Measurements from ENCODE around the gene NLE1.

DNA sequence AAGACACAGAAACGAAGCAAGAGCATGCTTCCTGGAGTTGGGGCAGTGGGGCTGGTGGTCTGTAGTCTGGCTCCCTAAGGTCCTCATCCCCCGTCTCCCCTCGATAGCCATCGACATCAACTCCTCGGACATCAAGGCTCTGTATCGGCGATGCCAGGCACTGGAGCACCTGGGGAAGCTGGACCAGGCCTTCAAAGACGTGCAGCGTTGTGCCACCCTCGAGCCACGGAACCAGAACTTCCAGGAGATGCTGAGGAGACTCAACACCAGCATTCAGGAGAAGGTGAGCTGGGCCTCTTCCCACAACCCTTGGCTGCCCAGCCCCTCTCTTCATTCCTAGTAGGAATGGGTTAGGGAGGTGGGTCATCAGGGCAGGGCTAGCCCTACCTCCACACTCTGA, 7.8 kb upstream of the NLE1 start:
- TF ChIP-seq, protein P1, sequence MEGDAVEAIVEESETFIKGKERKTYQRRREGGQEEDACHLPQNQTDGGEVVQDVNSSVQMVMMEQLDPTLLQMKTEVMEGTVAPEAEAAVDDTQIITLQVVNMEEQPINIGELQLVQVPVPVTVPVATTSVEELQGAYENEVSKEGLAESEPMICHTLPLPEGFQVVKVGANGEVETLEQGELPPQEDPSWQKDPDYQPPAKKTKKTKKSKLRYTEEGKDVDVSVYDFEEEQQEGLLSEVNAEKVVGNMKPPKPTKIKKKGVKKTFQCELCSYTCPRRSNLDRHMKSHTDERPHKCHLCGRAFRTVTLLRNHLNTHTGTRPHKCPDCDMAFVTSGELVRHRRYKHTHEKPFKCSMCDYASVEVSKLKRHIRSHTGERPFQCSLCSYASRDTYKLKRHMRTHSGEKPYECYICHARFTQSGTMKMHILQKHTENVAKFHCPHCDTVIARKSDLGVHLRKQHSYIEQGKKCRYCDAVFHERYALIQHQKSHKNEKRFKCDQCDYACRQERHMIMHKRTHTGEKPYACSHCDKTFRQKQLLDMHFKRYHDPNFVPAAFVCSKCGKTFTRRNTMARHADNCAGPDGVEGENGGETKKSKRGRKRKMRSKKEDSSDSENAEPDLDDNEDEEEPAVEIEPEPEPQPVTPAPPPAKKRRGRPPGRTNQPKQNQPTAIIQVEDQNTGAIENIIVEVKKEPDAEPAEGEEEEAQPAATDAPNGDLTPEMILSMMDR (IDR thresholded peaks at IDR 0.05; ENCODE audit: insufficient read depth, low read length, poor library complexity, severe bottlenecking) = no peak
- no peak for TF ChIP-seq EZH2phosphoT487 (conservative IDR thresholded peaks at IDR 0.05; ENCODE audit: low read length)

Measured in SU-DHL-6 (cell line).